GM23338 (cell line): ENCODE data around the gene UBFD1. TPM values are rescaled to one million over a fixed set of nuclear protein-coding genes. Genes with fewer than 3 reads are reported as not detected.

ENCODE experiments used
- ATAC-seq: fragments of 200-7000 bp; cut with Tn5 transposase; 3 replicates; pipeline ENCODE4 v1.9.1; 2020
- DNase-seq: peaks from one replicate; pipeline ENCODE4 v3.0.0-alpha.2; 2015; ENCODE audit warnings: low spot score
- H2AFZ ChIP-seq: fragments of 200-600 bp; sonication (generic); 2 replicates; pipeline ENCODE4 v1.8.0; 2016; ENCODE audit warnings: antibody characterized with exemption, mild to moderate bottlenecking, moderate library complexity
- H3F3A ChIP-seq: fragments of 200-600 bp; sonication (generic); replicated peaks from 2 replicates; pipeline ENCODE4 v1.8.0; 2017; ENCODE audit warnings: antibody characterized with exemption, mixed run types, low read depth
- H3K27ac ChIP-seq: fragments of 200-600 bp; sonication (generic); 2 replicates; pipeline ENCODE4 v1.6.1; 2016; ENCODE audit warnings: low read depth
- H3K27me3 ChIP-seq: fragments of 200-600 bp; sonication (generic); 2 replicates; pipeline ENCODE4 v1.8.0; 2016; ENCODE audit warnings: mild to moderate bottlenecking, mixed run types, moderate library complexity; ENCODE audit not compliant: insufficient read depth
- H3K36me3 ChIP-seq: fragments of 200-600 bp; sonication (generic); 2 replicates; pipeline ENCODE4 v1.8.0; 2016; ENCODE audit warnings: mild to moderate bottlenecking; ENCODE audit not compliant: insufficient read depth
- H3K4me1 ChIP-seq: fragments of 200-600 bp; sonication (generic); 2 replicates; pipeline ENCODE4 v1.8.0; 2016; ENCODE audit warnings: mild to moderate bottlenecking, moderate library complexity; ENCODE audit not compliant: insufficient read depth
- H3K4me2 ChIP-seq: fragments of 200-600 bp; sonication (generic); 2 replicates; pipeline ENCODE4 v1.7.1; 2017; ENCODE audit warnings: mixed run types
- H3K4me3 ChIP-seq: fragments of 200-600 bp; sonication (generic); 2 replicates; pipeline ENCODE4 v1.6.1; 2016; ENCODE audit warnings: mixed run types
- H3K79me2 ChIP-seq: fragments of 200-600 bp; sonication (generic); replicated peaks from 2 replicates; pipeline ENCODE4 v1.8.0; 2017; ENCODE audit warnings: mild to moderate bottlenecking; ENCODE audit not compliant: insufficient read depth
- H3K9me2 ChIP-seq: fragments of 200-600 bp; sonication (generic); 2 replicates; pipeline ENCODE4 v1.8.0; 2017; ENCODE audit not compliant: insufficient read depth
- H4K20me1 ChIP-seq: fragments of 200-600 bp; sonication (generic); replicated peaks from 2 replicates; pipeline ENCODE4 v1.8.0; 2017; ENCODE audit warnings: mild to moderate bottlenecking; ENCODE audit not compliant: insufficient read depth
- H3K27ac Mint-ChIP-seq: 2 replicates; pipeline ENCODE4 v1.8.0; 2020; ENCODE audit warnings: inconsistent platforms, mild to moderate bottlenecking, moderate library complexity, mixed read lengths
- H3K27me3 Mint-ChIP-seq: 3 replicates; pipeline ENCODE4 v1.8.0; 2022; ENCODE audit warnings: low read depth, mild to moderate bottlenecking, moderate library complexity, mixed read lengths, inconsistent platforms; ENCODE audit not compliant: insufficient read depth, poor library complexity
- H3K36me3 Mint-ChIP-seq: 3 replicates; pipeline ENCODE4 v1.8.0; 2021; ENCODE audit warnings: low read depth, mild to moderate bottlenecking, inconsistent platforms, moderate library complexity, mixed read lengths
- H3K4me1 Mint-ChIP-seq: 3 replicates; pipeline ENCODE4 v1.8.0; 2020; ENCODE audit warnings: mild to moderate bottlenecking, inconsistent platforms, mixed read lengths
- H3K4me3 Mint-ChIP-seq: 3 replicates; pipeline ENCODE4 v1.8.0; 2021; ENCODE audit warnings: moderate library complexity, mild to moderate bottlenecking, inconsistent platforms, mixed read lengths
- H3K9me3 Mint-ChIP-seq: 3 replicates; pipeline ENCODE4 v1.8.0; 2020; ENCODE audit warnings: moderate library complexity, mild to moderate bottlenecking, inconsistent platforms, mixed read lengths
- CREB1 ChIP-seq: fragments of 250-450 bp; sonication (Bioruptor Pico); IDR thresholded peaks from 2 replicates; pipeline ENCODE4 v1.5.0; 2020; ENCODE audit warnings: low read depth, mild to moderate bottlenecking, moderate library complexity
- EZH2 ChIP-seq: fragments of 200-600 bp; sonication (generic); IDR thresholded peaks from one replicate; pipeline ENCODE4 v1.8.0; 2017; ENCODE audit warnings: antibody characterized with exemption, mild to moderate bottlenecking, low read depth; ENCODE audit not compliant: unreplicated experiment
- EZH2phosphoT487 ChIP-seq: fragments of 200-600 bp; sonication (generic); IDR thresholded peaks from one replicate; pipeline ENCODE4 v1.8.1; 2018; ENCODE audit warnings: antibody characterized with exemption; ENCODE audit not compliant: unreplicated experiment
- JUNB ChIP-seq: IDR thresholded peaks from one replicate; pipeline ENCODE4 v1.6.1; 2016; ENCODE audit warnings: antibody characterized with exemption; ENCODE audit not compliant: unreplicated experiment
- NANOG ChIP-seq: IDR thresholded peaks from 2 replicates; pipeline ENCODE4 v1.6.1; 2016; ENCODE audit warnings: antibody characterized with exemption, borderline replicate concordance
- POLR2AphosphoS5 ChIP-seq: IDR thresholded peaks from 2 replicates; pipeline ENCODE4 v1.6.1; 2016; ENCODE audit warnings: antibody characterized with exemption, low read depth
- STAT1 ChIP-seq: IDR thresholded peaks from one replicate; pipeline ENCODE4 v1.6.1; 2016; ENCODE audit warnings: antibody characterized with exemption; ENCODE audit not compliant: unreplicated experiment
- ZNF114 ChIP-seq: fragments of 250-450 bp; sonication (Bioruptor Pico); IDR thresholded peaks from 2 replicates; pipeline ENCODE4 v1.5.0; 2020; ENCODE audit warnings: mild to moderate bottlenecking, moderate library complexity
- ZNF331 ChIP-seq: fragments of 250-450 bp; sonication (Bioruptor Pico); IDR thresholded peaks from 2 replicates; pipeline ENCODE4 v1.5.0; 2020; ENCODE audit warnings: low read depth, mild to moderate bottlenecking, moderate library complexity
- polyA plus RNA-seq: library from polyadenylated mRNA; unstranded; fragments of >200 nt; fragmentation: Nextera tagmentation; extraction: Ambion mirVana; gene quantifications from 2 replicates; pipeline ENCODE4 v1.2.1, GENCODE V29; 2016
- total RNA-seq: library from RNA; depleted of rRNA; stranded (reverse); fragments of >200 nt; shearing (Covaris generic); gene quantifications from 2 replicates; pipeline ENCODE4 v1.2.3, GENCODE V29; 2014
- TF ChIP-seq, protein P1 (sequence below): IDR thresholded peaks from 2 replicates; pipeline ENCODE4 v1.6.1; 2016; ENCODE audit warnings: antibody characterized with exemption
- TF ChIP-seq, protein P2 (sequence below): fragments of 250-450 bp; sonication (Bioruptor Pico); IDR thresholded peaks from 2 replicates; pipeline ENCODE4 v1.5.0; 2020; ENCODE audit warnings: mild to moderate bottlenecking, moderate library complexity
- TF ChIP-seq, protein P3 (sequence below): IDR thresholded peaks from one replicate; pipeline ENCODE4 v1.6.1; 2018; ENCODE audit warnings: antibody characterized with exemption; ENCODE audit not compliant: unreplicated experiment
- TF ChIP-seq, protein P4 (sequence below), 2 experiments: fragments of 200-600 bp in 1 of 2; sonication (generic) in 1 of 2; conservative IDR thresholded peaks; 2 replicates each; pipeline versions ENCODE4 v1.5.1 to v1.6.1; 2016 to 2017; ENCODE audit warnings: antibody characterized with exemption in 2 of 2, low read depth in 2 of 2, mild to moderate bottlenecking in 2 of 2, moderate library complexity in 1 of 2

The UBFD1 gene
- total and polyA plus RNA-seq, 2 experiments from 2014 or later, result 28.5 to 249 TPM

DNA sequence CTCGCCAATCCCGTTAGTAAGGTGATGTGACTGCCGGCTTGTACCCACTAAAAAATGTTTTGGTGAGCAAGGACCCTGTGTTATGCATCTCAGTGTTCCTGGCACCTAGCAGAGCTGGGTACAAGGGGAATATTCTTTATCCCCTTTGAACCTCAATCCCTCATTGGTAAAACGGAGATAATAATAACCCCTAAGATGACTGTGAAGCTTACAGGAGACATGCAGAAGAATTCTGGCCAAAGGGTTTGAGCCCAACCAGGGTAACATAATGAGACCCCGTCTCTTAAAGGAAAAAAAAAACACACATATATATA lies 48.1 kb upstream of the UBFD1 start:
- H3K4me3 Mint-ChIP-seq, result peak overlapping the region; percentile 83

More for the DNA sequence above, 48.1 kb upstream of the UBFD1 start:
- peak overlapping the region; percentile 89 for H3K4me2 ChIP-seq
- no peak for TF ChIP-seq CREB1 (CRISPR knock-in tag)
- TF ChIP-seq NANOG, result no peak
- no peak for TF ChIP-seq POLR2AphosphoS5
- TF ChIP-seq ZNF114 (CRISPR knock-in tag), result no peak
- no peak for TF ChIP-seq JUNB
- TF ChIP-seq EZH2, result no peak
- TF ChIP-seq ZNF331 (CRISPR knock-in tag), result no peak
- TF ChIP-seq, protein P1, sequence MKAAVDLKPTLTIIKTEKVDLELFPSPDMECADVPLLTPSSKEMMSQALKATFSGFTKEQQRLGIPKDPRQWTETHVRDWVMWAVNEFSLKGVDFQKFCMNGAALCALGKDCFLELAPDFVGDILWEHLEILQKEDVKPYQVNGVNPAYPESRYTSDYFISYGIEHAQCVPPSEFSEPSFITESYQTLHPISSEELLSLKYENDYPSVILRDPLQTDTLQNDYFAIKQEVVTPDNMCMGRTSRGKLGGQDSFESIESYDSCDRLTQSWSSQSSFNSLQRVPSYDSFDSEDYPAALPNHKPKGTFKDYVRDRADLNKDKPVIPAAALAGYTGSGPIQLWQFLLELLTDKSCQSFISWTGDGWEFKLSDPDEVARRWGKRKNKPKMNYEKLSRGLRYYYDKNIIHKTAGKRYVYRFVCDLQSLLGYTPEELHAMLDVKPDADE, result no peak
- TF ChIP-seq, protein P2, sequence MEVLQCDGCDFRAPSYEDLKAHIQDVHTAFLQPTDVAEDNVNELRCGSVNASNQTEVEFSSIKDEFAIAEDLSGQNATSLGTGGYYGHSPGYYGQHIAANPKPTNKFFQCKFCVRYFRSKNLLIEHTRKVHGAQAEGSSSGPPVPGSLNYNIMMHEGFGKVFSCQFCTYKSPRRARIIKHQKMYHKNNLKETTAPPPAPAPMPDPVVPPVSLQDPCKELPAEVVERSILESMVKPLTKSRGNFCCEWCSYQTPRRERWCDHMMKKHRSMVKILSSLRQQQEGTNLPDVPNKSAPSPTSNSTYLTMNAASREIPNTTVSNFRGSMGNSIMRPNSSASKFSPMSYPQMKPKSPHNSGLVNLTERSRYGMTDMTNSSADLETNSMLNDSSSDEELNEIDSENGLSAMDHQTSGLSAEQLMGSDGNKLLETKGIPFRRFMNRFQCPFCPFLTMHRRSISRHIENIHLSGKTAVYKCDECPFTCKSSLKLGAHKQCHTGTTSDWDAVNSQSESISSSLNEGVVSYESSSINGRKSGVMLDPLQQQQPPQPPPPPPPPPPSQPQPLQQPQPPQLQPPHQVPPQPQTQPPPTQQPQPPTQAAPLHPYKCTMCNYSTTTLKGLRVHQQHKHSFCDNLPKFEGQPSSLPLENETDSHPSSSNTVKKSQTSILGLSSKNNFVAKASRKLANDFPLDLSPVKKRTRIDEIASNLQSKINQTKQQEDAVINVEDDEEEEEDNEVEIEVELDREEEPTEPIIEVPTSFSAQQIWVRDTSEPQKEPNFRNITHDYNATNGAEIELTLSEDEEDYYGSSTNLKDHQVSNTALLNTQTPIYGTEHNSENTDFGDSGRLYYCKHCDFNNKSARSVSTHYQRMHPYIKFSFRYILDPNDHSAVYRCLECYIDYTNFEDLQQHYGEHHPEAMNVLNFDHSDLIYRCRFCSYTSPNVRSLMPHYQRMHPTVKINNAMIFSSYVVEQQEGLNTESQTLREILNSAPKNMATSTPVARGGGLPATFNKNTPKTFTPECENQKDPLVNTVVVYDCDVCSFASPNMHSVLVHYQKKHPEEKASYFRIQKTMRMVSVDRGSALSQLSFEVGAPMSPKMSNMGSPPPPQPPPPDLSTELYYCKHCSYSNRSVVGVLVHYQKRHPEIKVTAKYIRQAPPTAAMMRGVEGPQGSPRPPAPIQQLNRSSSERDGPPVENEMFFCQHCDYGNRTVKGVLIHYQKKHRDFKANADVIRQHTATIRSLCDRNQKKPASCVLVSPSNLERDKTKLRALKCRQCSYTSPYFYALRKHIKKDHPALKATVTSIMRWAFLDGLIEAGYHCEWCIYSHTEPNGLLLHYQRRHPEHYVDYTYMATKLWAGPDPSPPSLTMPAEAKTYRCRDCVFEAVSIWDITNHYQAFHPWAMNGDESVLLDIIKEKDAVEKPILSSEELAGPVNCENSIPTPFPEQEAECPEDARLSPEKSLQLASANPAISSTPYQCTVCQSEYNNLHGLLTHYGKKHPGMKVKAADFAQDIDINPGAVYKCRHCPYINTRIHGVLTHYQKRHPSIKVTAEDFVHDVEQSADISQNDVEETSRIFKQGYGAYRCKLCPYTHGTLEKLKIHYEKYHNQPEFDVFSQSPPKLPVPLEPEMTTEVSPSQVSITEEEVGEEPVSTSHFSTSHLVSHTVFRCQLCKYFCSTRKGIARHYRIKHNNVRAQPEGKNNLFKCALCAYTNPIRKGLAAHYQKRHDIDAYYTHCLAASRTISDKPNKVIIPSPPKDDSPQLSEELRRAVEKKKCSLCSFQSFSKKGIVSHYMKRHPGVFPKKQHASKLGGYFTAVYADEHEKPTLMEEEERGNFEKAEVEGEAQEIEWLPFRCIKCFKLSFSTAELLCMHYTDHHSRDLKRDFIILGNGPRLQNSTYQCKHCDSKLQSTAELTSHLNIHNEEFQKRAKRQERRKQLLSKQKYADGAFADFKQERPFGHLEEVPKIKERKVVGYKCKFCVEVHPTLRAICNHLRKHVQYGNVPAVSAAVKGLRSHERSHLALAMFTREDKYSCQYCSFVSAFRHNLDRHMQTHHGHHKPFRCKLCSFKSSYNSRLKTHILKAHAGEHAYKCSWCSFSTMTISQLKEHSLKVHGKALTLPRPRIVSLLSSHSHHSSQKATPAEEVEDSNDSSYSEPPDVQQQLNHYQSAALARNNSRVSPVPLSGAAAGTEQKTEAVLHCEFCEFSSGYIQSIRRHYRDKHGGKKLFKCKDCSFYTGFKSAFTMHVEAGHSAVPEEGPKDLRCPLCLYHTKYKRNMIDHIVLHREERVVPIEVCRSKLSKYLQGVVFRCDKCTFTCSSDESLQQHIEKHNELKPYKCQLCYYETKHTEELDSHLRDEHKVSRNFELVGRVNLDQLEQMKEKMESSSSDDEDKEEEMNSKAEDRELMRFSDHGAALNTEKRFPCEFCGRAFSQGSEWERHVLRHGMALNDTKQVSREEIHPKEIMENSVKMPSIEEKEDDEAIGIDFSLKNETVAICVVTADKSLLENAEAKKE, result no peak
- TF ChIP-seq, protein P3, sequence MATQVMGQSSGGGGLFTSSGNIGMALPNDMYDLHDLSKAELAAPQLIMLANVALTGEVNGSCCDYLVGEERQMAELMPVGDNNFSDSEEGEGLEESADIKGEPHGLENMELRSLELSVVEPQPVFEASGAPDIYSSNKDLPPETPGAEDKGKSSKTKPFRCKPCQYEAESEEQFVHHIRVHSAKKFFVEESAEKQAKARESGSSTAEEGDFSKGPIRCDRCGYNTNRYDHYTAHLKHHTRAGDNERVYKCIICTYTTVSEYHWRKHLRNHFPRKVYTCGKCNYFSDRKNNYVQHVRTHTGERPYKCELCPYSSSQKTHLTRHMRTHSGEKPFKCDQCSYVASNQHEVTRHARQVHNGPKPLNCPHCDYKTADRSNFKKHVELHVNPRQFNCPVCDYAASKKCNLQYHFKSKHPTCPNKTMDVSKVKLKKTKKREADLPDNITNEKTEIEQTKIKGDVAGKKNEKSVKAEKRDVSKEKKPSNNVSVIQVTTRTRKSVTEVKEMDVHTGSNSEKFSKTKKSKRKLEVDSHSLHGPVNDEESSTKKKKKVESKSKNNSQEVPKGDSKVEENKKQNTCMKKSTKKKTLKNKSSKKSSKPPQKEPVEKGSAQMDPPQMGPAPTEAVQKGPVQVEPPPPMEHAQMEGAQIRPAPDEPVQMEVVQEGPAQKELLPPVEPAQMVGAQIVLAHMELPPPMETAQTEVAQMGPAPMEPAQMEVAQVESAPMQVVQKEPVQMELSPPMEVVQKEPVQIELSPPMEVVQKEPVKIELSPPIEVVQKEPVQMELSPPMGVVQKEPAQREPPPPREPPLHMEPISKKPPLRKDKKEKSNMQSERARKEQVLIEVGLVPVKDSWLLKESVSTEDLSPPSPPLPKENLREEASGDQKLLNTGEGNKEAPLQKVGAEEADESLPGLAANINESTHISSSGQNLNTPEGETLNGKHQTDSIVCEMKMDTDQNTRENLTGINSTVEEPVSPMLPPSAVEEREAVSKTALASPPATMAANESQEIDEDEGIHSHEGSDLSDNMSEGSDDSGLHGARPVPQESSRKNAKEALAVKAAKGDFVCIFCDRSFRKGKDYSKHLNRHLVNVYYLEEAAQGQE, result no peak
- TF ChIP-seq STAT1, result no peak
- TF ChIP-seq, protein P4, sequence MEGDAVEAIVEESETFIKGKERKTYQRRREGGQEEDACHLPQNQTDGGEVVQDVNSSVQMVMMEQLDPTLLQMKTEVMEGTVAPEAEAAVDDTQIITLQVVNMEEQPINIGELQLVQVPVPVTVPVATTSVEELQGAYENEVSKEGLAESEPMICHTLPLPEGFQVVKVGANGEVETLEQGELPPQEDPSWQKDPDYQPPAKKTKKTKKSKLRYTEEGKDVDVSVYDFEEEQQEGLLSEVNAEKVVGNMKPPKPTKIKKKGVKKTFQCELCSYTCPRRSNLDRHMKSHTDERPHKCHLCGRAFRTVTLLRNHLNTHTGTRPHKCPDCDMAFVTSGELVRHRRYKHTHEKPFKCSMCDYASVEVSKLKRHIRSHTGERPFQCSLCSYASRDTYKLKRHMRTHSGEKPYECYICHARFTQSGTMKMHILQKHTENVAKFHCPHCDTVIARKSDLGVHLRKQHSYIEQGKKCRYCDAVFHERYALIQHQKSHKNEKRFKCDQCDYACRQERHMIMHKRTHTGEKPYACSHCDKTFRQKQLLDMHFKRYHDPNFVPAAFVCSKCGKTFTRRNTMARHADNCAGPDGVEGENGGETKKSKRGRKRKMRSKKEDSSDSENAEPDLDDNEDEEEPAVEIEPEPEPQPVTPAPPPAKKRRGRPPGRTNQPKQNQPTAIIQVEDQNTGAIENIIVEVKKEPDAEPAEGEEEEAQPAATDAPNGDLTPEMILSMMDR (conservative IDR thresholded peaks at IDR 0.05; ENCODE audit: low read depth in 2 of 2), result no peak
- TF ChIP-seq EZH2phosphoT487, result no peak
- Mint-ChIP-seq H3K27me3 (peaks cover 5% of the 10 kb centered on the region), H3K36me3 (peaks cover 12% of the 10 kb centered on the region), H3K9me3 (no peaks in the 10 kb centered on the region; the same call in 2 of the 3 replicates), H3K27ac (peak overlapping the region; percentile 58), H3K4me1 (peaks cover 31% of the 10 kb centered on the region)
- H3F3A ChIP-seq, result no peaks in the 10 kb centered on the region
- H3K36me3 ChIP-seq, result no peaks in the 10 kb centered on the region
- H3K4me3 ChIP-seq, result peak overlapping the region; percentile 72
- H3K79me2 ChIP-seq, result peaks cover 55% of the 10 kb centered on the region
- no peaks in the 10 kb centered on the region for H3K9me2 ChIP-seq
- no peak for DNase-seq
- peaks cover 22% of the 10 kb centered on the region for H3K4me1 ChIP-seq
- ATAC-seq, result no peak
- peaks cover 43% of the 10 kb centered on the region for H4K20me1 ChIP-seq
- no peak overlapping the region for H2AFZ ChIP-seq
- H3K27me3 ChIP-seq, result no peaks in the 10 kb centered on the region
- H3K27ac ChIP-seq, result no peak overlapping the region
